ENCODE measurements around the gene TENT4A. TPM values are rescaled to one million over a fixed set of nuclear protein-coding genes. Genes with fewer than 3 reads are reported as not detected.
A peak's percentile ranks its signal among the peaks of the same experiment; 100 is the strongest.

The TENT4A gene
- total and polyA plus RNA-seq, 8 donors: 3.5 to 37.4 (median 15.8) TPM

DNA sequence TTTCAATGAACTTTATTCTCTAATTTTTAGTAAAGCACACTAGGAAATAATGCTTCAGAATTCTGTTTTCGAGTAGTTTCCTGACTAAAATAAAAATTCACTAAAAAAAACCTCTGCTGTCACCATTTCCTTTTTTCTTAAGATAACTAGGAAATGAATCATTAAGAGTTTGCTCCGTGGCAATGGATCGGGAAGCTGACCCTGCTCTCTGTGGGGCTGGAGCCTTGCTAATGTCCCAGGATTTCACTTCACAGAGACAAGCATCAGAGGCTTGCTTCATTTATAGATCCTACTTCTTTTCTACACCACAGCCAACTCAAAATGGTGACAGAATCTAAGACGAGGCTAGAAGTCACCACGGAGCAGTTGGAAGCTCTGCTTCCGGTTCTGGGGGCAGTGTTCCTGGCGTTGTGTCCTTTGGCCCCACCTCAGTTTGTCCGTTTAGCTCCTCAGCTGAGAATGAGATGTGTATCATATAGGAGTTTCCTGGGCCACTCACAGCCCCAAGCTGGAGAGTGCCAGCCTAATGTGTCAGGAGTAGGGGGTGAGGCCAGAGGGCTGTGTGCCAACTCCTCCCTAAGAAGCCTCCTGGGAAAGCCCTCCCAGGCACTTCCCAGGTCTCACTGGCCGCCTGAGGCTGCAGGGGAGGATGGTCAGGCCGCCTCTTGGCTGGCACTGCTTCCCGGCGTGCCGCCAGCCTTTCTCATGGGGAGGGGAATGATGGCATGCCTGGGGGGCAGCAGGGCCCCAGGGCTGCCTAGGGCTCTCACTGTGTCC, 19.6 kb downstream of the TENT4A start:
- peaks cover 46 to 81% (median 62%) of the 10 kb centered on the region in 4 donors for H3K4me1 ChIP-seq
- H3K9me3 ChIP-seq: no peaks in the 10 kb centered on the region
- DNase-seq: peak in 1 of 2 donors; percentile 49
- H3K4me3 ChIP-seq: peak overlapping the region in 1 of 4 donors; percentile 4
- no peak for TF ChIP-seq POLR2AphosphoS5 (IDR thresholded peaks at IDR 0.05)
- H3K27ac ChIP-seq: peak overlapping the region; percentile 8 to 70 (median 43)
- no peaks in the 10 kb centered on the region for H3K27me3 ChIP-seq
- peaks cover 0 to 12% (median 6%) of the 10 kb centered on the region in 4 donors for H3K36me3 ChIP-seq
- intact Hi-C loops (cut with DNase I; ENCODE audit: low total_unique reads): no loop called here
- 42 to 62% (median 48%) methylated on average over 13 of the region's 13 CpGs for WGBS, 5 donors

DNA sequence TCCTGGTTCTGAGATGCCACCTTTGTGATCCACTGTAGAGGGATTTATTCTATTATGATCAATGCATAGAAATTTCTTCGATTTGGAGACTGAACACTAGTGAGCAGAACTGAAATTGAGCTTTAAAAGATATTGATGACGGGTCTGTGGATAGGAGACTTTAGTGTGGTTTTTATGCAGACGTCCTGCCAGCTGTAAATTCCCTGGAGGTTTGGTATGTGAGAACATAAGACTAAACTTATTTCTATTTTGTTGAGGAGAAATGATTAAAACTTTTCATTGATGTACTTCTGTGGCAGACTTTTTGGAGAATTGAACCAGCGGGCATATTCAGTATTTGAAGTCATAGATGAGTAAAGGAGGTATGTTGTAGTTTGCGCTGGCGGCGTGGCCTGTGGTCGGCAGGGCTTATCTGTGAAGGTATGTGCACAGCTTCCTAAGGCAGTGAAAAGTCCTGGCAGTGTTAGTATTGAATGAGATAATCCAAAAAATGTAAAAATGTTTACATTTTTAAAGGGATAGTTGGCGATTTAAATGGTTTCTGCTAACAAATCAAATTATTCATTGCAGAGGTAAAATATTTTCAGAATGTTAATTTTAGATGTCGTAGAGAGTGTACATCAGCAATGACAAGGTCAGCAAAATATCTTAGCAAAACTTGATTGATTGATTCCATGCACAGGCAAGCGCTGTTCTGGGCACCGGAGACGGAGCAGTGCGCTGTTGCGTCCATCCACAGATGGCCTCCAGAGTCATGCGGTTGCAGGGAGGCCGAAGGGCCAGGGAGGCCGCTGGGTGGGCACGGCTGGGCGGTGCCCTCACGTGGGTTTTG, 20.4 kb downstream of the TENT4A start:
- H3K27ac ChIP-seq: peak overlapping the region; percentile 8 to 70 (median 43)
- no peak for DNase-seq
- peaks cover 8 to 20% (median 14%) of the 10 kb centered on the region in 4 donors for H3K36me3 ChIP-seq
- intact Hi-C loops (cut with DNase I; ENCODE audit: low total_unique reads): no loop called here
- no peaks in the 10 kb centered on the region for H3K9me3 ChIP-seq
- H3K4me1 ChIP-seq: peaks cover 42 to 73% (median 55%) of the 10 kb centered on the region in 4 donors
- no peak overlapping the region for H3K4me3 ChIP-seq
- WGBS, 5 donors: 68 to 79% (median 69%) methylated on average over 21 of the region's 21 CpGs
- no peaks in the 10 kb centered on the region for H3K27me3 ChIP-seq
- TF ChIP-seq, protein P1, sequence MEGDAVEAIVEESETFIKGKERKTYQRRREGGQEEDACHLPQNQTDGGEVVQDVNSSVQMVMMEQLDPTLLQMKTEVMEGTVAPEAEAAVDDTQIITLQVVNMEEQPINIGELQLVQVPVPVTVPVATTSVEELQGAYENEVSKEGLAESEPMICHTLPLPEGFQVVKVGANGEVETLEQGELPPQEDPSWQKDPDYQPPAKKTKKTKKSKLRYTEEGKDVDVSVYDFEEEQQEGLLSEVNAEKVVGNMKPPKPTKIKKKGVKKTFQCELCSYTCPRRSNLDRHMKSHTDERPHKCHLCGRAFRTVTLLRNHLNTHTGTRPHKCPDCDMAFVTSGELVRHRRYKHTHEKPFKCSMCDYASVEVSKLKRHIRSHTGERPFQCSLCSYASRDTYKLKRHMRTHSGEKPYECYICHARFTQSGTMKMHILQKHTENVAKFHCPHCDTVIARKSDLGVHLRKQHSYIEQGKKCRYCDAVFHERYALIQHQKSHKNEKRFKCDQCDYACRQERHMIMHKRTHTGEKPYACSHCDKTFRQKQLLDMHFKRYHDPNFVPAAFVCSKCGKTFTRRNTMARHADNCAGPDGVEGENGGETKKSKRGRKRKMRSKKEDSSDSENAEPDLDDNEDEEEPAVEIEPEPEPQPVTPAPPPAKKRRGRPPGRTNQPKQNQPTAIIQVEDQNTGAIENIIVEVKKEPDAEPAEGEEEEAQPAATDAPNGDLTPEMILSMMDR (IDR thresholded peaks at IDR 0.05): no peak
- TF ChIP-seq POLR2AphosphoS5 (IDR thresholded peaks at IDR 0.05): no peak
- no peak for TF ChIP-seq EP300 (IDR thresholded peaks at IDR 0.05)
- no peak for TF ChIP-seq POLR2A (IDR thresholded peaks at IDR 0.05)

DNA sequence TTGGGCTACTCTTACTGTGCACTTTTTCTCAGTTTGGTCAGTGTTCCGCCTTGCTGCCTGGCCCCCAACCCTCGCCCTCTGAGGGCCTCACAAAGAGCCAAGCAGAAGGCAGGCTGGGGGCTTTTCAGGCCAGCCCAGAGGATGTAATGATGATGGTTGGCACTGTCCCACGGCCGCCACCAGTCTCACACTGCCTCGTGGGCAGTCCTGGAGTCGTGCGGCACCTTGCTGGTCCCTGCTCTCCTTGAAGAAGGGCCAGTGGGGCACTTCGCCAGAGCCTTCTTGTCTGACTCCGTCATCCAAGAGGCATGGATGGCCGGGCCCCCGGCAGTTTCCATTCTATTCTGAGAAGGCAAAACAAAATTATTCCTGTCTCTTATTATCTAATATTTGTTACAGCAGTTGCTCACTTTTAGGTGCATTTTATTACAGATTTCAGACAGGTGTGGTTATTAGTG, 21.0 kb downstream of the TENT4A start:
- WGBS, 5 donors: 66 to 89% (median 82%) methylated on average over 10 to 11 of the region's 11 CpGs
- H3K4me1 ChIP-seq: peaks cover 35 to 66% (median 50%) of the 10 kb centered on the region in 4 donors

DNA sequence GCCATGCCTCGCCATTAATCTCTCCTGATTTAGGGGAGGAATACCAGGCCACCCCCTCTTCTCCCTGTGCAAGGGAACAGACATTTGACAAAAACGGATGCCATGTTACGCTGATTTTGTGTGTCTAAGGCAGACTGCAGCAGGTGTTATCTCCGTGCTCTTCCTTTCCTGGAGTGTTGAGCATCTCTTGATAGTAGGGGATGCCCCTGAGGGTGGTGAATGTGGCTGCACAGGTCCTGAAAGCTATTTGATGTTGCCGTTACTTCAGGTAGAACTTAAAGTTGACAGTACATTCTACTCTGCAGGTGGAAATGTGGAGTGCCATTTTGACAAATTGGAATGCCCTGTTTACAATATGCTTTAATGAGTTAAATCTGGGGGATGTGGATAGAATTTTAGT, 21.5 kb downstream of the TENT4A start:
- no peaks in the 10 kb centered on the region for H3K9me3 ChIP-seq
- H3K27me3 ChIP-seq: no peaks in the 10 kb centered on the region
- TF ChIP-seq POLR2A (IDR thresholded peaks at IDR 0.05) (no peak), EP300 (IDR thresholded peaks at IDR 0.05) (no peak)
- TF ChIP-seq, protein P1 (IDR thresholded peaks at IDR 0.05): no peak
- 85 to 95% (median 91%) methylated on average over 5 of the region's 5 CpGs for WGBS, 5 donors
- peaks cover 12 to 31% (median 25%) of the 10 kb centered on the region in 4 donors for H3K36me3 ChIP-seq
- H3K4me1 ChIP-seq: peaks cover 30 to 61% (median 45%) of the 10 kb centered on the region in 4 donors
- no peak overlapping the region for H3K4me3 ChIP-seq
- intact Hi-C loops (cut with DNase I; ENCODE audit: low total_unique reads): no loop called here
- DNase-seq: no peak
- no peak overlapping the region for H3K27ac ChIP-seq

More for the DNA sequence above, 21.0 kb downstream of the TENT4A start:
- intact Hi-C loops (cut with DNase I; ENCODE audit: low total_unique reads): no loop called here
- TF ChIP-seq POLR2AphosphoS5 (IDR thresholded peaks at IDR 0.05) (no peak), POLR2A (IDR thresholded peaks at IDR 0.05) (no peak), EP300 (IDR thresholded peaks at IDR 0.05) (no peak)
- TF ChIP-seq, protein P1 (IDR thresholded peaks at IDR 0.05): no peak
- H3K27me3 ChIP-seq: no peaks in the 10 kb centered on the region
- H3K36me3 ChIP-seq: peaks cover 8 to 26% (median 20%) of the 10 kb centered on the region in 4 donors
- no peaks in the 10 kb centered on the region for H3K9me3 ChIP-seq
- no peak overlapping the region for H3K27ac ChIP-seq
- H3K4me3 ChIP-seq: no peak overlapping the region
- no peak for DNase-seq

Data from stomach (tissue), 9 donors.